B cell (primary cell): ENCODE measurements around the gene LIN28B.

Experiments
- CTCF ChIP-seq: fragments of 200-600 bp; IDR thresholded peaks from one replicate; pipeline ENCODE4 v1.8.0; 2022; ENCODE audit warnings: antibody characterized with exemption, mild to moderate bottlenecking
- EZH2 ChIP-seq: IDR thresholded peaks from 2 replicates; pipeline ENCODE4 v1.6.1; 2012; ENCODE audit warnings: borderline replicate concordance, low read depth, mild to moderate bottlenecking, moderate library complexity, low read length; ENCODE audit not compliant: insufficient read depth, poor library complexity, severe bottlenecking

- TF ChIP-seq EZH2 (no peak), CTCF (no peak)
Measured at GRCh38 chr6:104955927-104956730, 778 bp upstream of the LIN28B start.
